HepG2 (cell line): Measurements from ENCODE around the gene ZFAND3. TPM values are rescaled to one million over a fixed set of nuclear protein-coding genes. Genes with fewer than 3 reads are reported as not detected.

Experiments used
- ATAC-seq: fragments of 200-7000 bp; cut with Tn5 transposase; 3 replicates; pipeline ENCODE4 v1.9.1; 2020; ENCODE audit warnings: mild to moderate bottlenecking, moderate library complexity
- BruUV-seq: library from RNA; stranded (reverse); fragments of 400-500 nt; replicated peaks from 2 replicates; lab custom pipeline; 2021; lab: Mats Ljungman, UMichigan
- CTCF ChIA-PET: fragments of 300-600 bp; formaldehyde crosslinking; extraction: SDS; loops from one replicate; lab custom pipeline; 2021; ENCODE audit warnings: low total read pairs, inconsistent platforms, low intra/inter-chr PET ratio; lab: Yijun Ruan, JAX
- POLR2A ChIA-PET: fragments of 350-600 bp; sonication (Branson Sonifier 250); formaldehyde crosslinking; loops from one replicate; lab custom pipeline; 2020; ENCODE audit warnings: antibody characterized with exemption, inconsistent platforms; lab: Yijun Ruan, JAX
- DNase-seq: peaks from one replicate; pipeline ENCODE4 v3.0.0-alpha.2; 2015; ENCODE audit warnings: low spot score
- FAIRE-seq: peaks from 3 replicates; lab custom pipeline; 2011; peaks lifted over from hg19 to GRCh38; lab: Jason Lieb, UNC
- H2AFZ ChIP-seq: one replicate; pipeline ENCODE4 v1.6.1; 2011; ENCODE audit warnings: low read length, inconsistent platforms
- H3K27ac ChIP-seq: fragments of 300-600 bp; 3 replicates; pipeline ENCODE4 v1.8.0; 2011; ENCODE audit warnings: mixed run types, mild to moderate bottlenecking, mixed read lengths, low read length, inconsistent platforms; ENCODE audit not compliant: insufficient read depth; ENCODE audit errors: extremely low read length
- H3K27me3 ChIP-seq, 2 experiments: fragments of 200-600 bp in 1 of 2; 2 replicates in 1 of 2; 3 replicates in 1 of 2; pipeline versions ENCODE4 v1.6.0 to v1.8.0; 2011; ENCODE audit warnings: low read length in 2 of 2, mild to moderate bottlenecking in 2 of 2, moderate library complexity in 2 of 2, inconsistent platforms in 1 of 2; ENCODE audit not compliant: insufficient read depth in 2 of 2, control insufficient read depth in 1 of 2
- H3K36me3 ChIP-seq, 2 experiments: fragments of 200-600 bp in 1 of 2; replicated peaks in 1 of 2; 2 replicates in 1 of 2; 3 replicates in 1 of 2; pipeline versions ENCODE4 v1.5.1 to v1.8.0; 2011; ENCODE audit warnings: low read length in 2 of 2, inconsistent platforms in 1 of 2; ENCODE audit not compliant: insufficient read depth in 2 of 2, control insufficient read depth in 1 of 2
- H3K4me1 ChIP-seq: 2 replicates; pipeline ENCODE4 v1.5.1; 2012; ENCODE audit warnings: low read length, inconsistent platforms; ENCODE audit not compliant: insufficient read depth
- H3K4me2 ChIP-seq: 2 replicates; pipeline ENCODE4 v1.6.0; 2011; ENCODE audit warnings: low read depth, low read length, inconsistent platforms
- H3K4me3 ChIP-seq, 3 experiments: fragments of 200-600 bp in 1 of 3; sonication (generic), shearing (Covaris generic) in 1 of 3; replicated peaks in 1 of 3; 2 replicates each; pipeline ENCODE4 v1.5.1; 2011 to 2016; ENCODE audit warnings: low read length in 3 of 3, inconsistent platforms in 2 of 3, low read depth in 2 of 3, mild to moderate bottlenecking in 2 of 3, control low read depth in 1 of 3, mixed read lengths in 1 of 3; ENCODE audit not compliant: insufficient read depth in 1 of 3
- H3K79me2 ChIP-seq: one replicate; pipeline ENCODE4 v1.6.1; 2011; ENCODE audit warnings: low read length, inconsistent platforms; ENCODE audit not compliant: insufficient read depth
- H3K9ac ChIP-seq: 2 replicates; pipeline ENCODE4 v1.6.0; 2011; ENCODE audit warnings: mild to moderate bottlenecking, low read depth, low read length, inconsistent platforms; ENCODE audit not compliant: insufficient read depth
- H3K9me3 ChIP-seq: 2 replicates; pipeline ENCODE4 v1.5.1; 2012; ENCODE audit warnings: mild to moderate bottlenecking, low read length
- H4K20me1 ChIP-seq: 2 replicates; pipeline ENCODE4 v1.6.0; 2011; ENCODE audit warnings: inconsistent platforms, mild to moderate bottlenecking, low read length, moderate library complexity; ENCODE audit not compliant: insufficient read depth
- ARNT2 ChIP-seq: sonication (generic); formaldehyde crosslinking; IDR thresholded peaks from 2 replicates; pipeline ENCODE4 v1.8.0; 2022; ENCODE audit warnings: mild to moderate bottlenecking, low read depth, missing genetic modification reagents, moderate library complexity
- ERF ChIP-seq: IDR thresholded peaks from 2 replicates; pipeline ENCODE4 v1.6.1; 2018; ENCODE audit warnings: missing biosample characterization, missing genetic modification reagents
- MAFF ChIP-seq: IDR thresholded peaks from 2 replicates; pipeline ENCODE4 v1.6.1; 2011; ENCODE audit warnings: low read depth, low read length, improper control_type of control experiment
- MAFK ChIP-seq, 2 experiments: IDR thresholded peaks in 1 of 2; conservative IDR thresholded peaks in 1 of 2; 2 replicates each; pipeline ENCODE4 v1.6.1; 2011; ENCODE audit warnings: improper control_type of control experiment in 2 of 2, low read length in 2 of 2
- TGIF2 ChIP-seq: IDR thresholded peaks from 2 replicates; pipeline ENCODE4 v1.6.1; 2016; ENCODE audit warnings: control low read depth, missing compliant biosample characterization
- WIZ ChIP-seq: sonication (generic); formaldehyde crosslinking; IDR thresholded peaks from 2 replicates; pipeline ENCODE4 v1.5.1; 2020; ENCODE audit warnings: mild to moderate bottlenecking, missing genetic modification reagents
- WGBS: methylation state at CpG from one replicate; pipeline ENCODE4 v1.1.6; 2017; ENCODE audit warnings: low lambda C conversion rate; 5-methylcytosine and 5-hydroxymethylcytosine counted together
- in situ Hi-C: cut with HindIII; loops from 2 replicates; pipeline ENCODE4 v1.10.0; 2017; ENCODE audit warnings: low pct_unique_long_range_greater_than_20kb; ENCODE audit not compliant: extremely low pct_ligation_motif_present
- intact Hi-C: fragments of 100-400 bp; cut with micrococcal nuclease; formaldehyde crosslinking; loops from one replicate; pipeline ENCODE4 v1.10.0; 2022; ENCODE audit not compliant: unreplicated experiment
- polyA plus RNA-seq, 8 experiments: library from polyadenylated mRNA; depleted of rRNA in 3 of 8; stranded (reverse) in 7 of 8; unstranded in 1 of 8; fragments of >200 nt; fragmentation: Illumina TruSeq in 4 of 8; extraction: Trizol in 4 of 8; gene quantifications; 2 replicates each; pipeline versions ENCODE4 v1.2.1 to v1.2.3, GENCODE V29; 2011 to 2016; ENCODE audit warnings: low read depth in 4 of 8, missing spikeins in 1 of 8, mixed read lengths in 1 of 8; ENCODE audit not compliant: insufficient read depth in 1 of 8
- total RNA-seq, 5 experiments: library from RNA; depleted of rRNA; stranded (reverse); fragments of >200 nt; fragmentation: Illumina TruSeq; extraction: Trizol; gene quantifications; 2 replicates each; pipeline ENCODE4 v1.2.3, GENCODE V29; 2016; ENCODE audit warnings: low read depth in 1 of 5
- TF ChIP-seq, protein P1 (sequence below): IDR thresholded peaks from 2 replicates; pipeline ENCODE4 v1.6.1; 2016; ENCODE audit warnings: missing biosample characterization, missing genetic modification reagents, low read depth
- TF ChIP-seq, protein P2 (sequence below): sonication (generic); formaldehyde crosslinking; IDR thresholded peaks from 2 replicates; pipeline ENCODE4 v1.4.0; 2020; ENCODE audit warnings: missing genetic modification reagents, mild to moderate bottlenecking, borderline replicate concordance
- TF ChIP-seq, protein P3 (sequence below): sonication (generic); formaldehyde crosslinking; IDR thresholded peaks from 2 replicates; pipeline ENCODE4 v1.5.0; 2020; ENCODE audit warnings: mild to moderate bottlenecking, low read depth, missing genetic modification reagents, borderline replicate concordance
- TF ChIP-seq, protein P4 (sequence below): sonication (generic); formaldehyde crosslinking; IDR thresholded peaks from 2 replicates; pipeline ENCODE4 v1.4.0; 2020; ENCODE audit warnings: missing genetic modification reagents

ZFAND3 gene
- total and polyA plus RNA-seq, 2 of the 13 experiments (the other 11 are each of a cell fraction or from before 2014, with no cell fraction given) = 16.4 to 17.1 TPM

DNA sequence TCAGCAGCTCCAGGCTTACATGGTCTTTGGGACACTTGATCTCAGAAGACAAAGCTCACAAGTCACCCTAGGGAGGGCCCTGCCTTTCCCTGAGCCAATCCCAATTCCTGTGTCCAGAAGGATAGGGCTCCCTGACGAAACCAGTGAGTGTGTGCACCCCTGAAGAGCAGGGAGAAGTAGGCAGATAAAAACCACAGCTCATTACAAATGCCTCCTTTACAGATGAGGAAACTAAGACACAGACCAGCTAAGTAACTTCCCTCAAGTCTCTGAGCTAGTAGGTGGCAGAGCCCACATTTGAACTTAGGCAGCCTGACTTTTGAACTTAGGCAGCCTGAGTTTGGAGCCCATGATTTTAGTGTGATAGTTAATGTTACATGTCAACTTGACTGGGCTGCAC lies 6.7 kb upstream of the ZFAND3 start (continued):
- TF ChIP-seq, protein P1, sequence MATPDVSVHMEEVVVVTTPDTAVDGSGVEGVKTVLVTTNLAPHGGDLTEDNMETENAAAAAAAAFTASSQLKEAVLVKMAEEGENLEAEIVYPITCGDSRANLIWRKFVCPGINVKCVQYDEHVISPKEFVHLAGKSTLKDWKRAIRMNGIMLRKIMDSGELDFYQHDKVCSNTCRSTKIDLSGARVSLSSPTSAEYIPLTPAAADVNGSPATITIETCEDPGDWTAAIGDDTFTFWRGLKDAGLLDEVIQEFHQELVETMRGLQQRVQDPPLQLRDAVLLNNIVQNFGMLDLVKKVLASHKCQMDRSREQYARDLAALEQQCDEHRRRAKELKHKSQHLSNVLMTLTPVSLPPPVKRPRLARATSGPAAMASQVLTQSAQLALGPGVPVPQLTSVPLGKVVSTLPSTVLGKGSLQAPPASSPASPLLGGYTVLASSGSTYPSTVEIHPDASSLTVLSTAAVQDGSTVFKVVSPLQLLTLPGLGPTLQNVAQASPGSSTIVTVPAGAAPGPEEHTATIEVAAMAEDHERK = no peak
- TF ChIP-seq WIZ (CRISPR knock-in tag) (no peak), ERF (CRISPR knock-in tag) (no peak)

DNA sequence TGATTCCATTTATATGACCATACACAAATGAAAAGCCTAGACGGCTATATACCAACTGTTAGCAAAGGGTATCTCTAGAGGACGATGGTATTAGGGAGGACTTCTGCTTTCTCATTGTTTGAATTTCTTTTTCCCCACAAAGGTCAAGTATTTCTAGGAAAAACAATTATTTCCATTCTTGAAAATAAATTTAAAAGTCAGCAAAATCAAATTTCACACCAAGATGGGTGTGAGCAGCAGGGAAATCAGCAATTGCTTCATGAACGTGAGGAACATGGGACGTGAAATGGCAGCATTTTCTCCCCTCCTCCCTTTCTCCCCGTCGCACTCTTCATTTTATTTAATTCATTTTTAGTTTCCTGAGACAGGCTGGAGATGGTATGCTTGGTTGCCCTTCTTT lies 5.2 kb upstream of the ZFAND3 start:
- FAIRE-seq = no peak
- Histone ChIP-seq H3K4me2 (no peak overlapping the region), H4K20me1 (no peaks in the 10 kb centered on the region), H2AFZ (no peak overlapping the region), H3K9ac (no peak overlapping the region), H3K27ac (no peak overlapping the region), H3K36me3 (no peaks in the 10 kb centered on the region), H3K4me1 (peaks cover 33% of the 10 kb centered on the region), H3K4me3 (no peak overlapping the region), H3K79me2 (no peaks in the 10 kb centered on the region), H3K27me3 (no peaks in the 10 kb centered on the region; a peak in 1 of 5 replicates), H3K9me3 (no peaks in the 10 kb centered on the region)
- intact Hi-C loops = no loop called here
- BruUV-seq = no TSS peak
- WGBS = 77% methylated on average over 6 of the region's 6 CpGs
- DNase-seq = no peak
- CTCF ChIA-PET = no interaction called here
- TF ChIP-seq, protein P2, sequence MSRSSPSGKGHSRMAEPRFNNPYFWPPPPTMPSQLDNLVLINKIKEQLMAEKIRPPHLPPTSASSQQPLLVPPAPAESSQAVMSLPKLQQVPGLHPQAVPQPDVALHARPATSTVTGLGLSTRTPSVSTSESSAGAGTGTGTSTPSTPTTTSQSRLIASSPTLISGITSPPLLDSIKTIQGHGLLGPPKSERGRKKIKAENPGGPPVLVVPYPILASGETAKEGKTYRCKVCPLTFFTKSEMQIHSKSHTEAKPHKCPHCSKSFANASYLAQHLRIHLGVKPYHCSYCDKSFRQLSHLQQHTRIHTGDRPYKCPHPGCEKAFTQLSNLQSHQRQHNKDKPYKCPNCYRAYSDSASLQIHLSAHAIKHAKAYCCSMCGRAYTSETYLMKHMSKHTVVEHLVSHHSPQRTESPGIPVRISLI = no peak
- TF ChIP-seq, protein P3, sequence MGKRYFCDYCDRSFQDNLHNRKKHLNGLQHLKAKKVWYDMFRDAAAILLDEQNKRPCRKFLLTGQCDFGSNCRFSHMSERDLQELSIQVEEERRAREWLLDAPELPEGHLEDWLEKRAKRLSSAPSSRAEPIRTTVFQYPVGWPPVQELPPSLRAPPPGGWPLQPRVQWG (CRISPR knock-in tag) = no peak
- TF ChIP-seq MAFF = 0 out of 2 replicates have a peak, but pooled peaks have one; percentile 35
- TF ChIP-seq, protein P4, sequence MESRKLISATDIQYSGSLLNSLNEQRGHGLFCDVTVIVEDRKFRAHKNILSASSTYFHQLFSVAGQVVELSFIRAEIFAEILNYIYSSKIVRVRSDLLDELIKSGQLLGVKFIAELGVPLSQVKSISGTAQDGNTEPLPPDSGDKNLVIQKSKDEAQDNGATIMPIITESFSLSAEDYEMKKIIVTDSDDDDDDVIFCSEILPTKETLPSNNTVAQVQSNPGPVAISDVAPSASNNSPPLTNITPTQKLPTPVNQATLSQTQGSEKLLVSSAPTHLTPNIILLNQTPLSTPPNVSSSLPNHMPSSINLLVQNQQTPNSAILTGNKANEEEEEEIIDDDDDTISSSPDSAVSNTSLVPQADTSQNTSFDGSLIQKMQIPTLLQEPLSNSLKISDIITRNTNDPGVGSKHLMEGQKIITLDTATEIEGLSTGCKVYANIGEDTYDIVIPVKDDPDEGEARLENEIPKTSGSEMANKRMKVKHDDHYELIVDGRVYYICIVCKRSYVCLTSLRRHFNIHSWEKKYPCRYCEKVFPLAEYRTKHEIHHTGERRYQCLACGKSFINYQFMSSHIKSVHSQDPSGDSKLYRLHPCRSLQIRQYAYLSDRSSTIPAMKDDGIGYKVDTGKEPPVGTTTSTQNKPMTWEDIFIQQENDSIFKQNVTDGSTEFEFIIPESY = no peak
- peak; percentile 46 to 53; a peak in 2 of 4 replicates for TF ChIP-seq MAFK (conservative IDR thresholded peaks at IDR 0.05 in 1 of 2, IDR thresholded peaks at IDR 0.05 in 1 of 2; ENCODE audit: low read length in 2 of 2)
- no peak for TF ChIP-seq ARNT2 (CRISPR knock-in tag)
- TF ChIP-seq TGIF2 (CRISPR knock-in tag) = no peak
- POLR2A ChIA-PET = no interaction called here
- no peak for ATAC-seq
- in situ Hi-C loops = no loop called here
